KOPT-K1 (cell line): ENCODE results near the gene MOG.

Experiments used
- H3K27ac ChIP-seq: fragments of 200-600 bp; sonication (generic); 2 replicates; pipeline ENCODE4 v1.5.1; 2016; ENCODE audit warnings: antibody characterized with exemption, mild to moderate bottlenecking, low read depth, low read length; ENCODE audit not compliant: poor library complexity, severe bottlenecking
- H3K36me3 ChIP-seq: fragments of 200-600 bp; sonication (generic); 2 replicates; pipeline ENCODE4 v1.5.1; 2017; ENCODE audit warnings: antibody characterized with exemption, mild to moderate bottlenecking, low read length, moderate library complexity; ENCODE audit not compliant: insufficient read depth
- H3K9me3 ChIP-seq: fragments of 200-600 bp; sonication (generic); 2 replicates; pipeline ENCODE4 v1.5.1; 2017; ENCODE audit warnings: antibody characterized with exemption, low read length, mild to moderate bottlenecking; ENCODE audit not compliant: insufficient read depth, poor library complexity, severe bottlenecking

Gene MOG

DNA sequence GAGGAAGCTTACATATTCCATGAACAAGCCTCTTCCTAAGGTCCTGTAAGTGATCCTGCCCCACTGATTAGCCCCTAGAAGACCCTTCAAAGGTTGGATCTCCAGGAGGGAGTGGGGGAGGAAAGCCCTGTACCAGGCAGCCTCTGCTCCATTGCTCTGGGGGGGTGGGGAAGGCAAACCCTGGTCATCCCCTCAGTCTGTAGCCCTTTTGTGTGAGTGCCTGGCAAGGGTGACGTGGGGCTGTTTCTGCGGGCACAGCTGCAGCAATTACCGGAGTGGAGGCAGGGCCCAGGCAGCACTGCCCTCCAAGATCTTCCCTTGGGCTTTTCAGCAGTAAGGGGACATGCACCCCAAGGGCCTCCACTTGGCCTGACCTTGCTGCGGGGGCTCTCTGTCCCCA is at the start of gene MOG:
Gene MOG (plus strand): TSS at position 295 of the 400 bp plus-strand sequence. CDS start 118 bp downstream, outside the sequence.
- Histone ChIP-seq H3K9me3 (no peaks in the 10 kb centered on the region), H3K36me3 (no peaks in the 10 kb centered on the region), H3K27ac (no peak within 1 kb of the TSS)

DNA sequence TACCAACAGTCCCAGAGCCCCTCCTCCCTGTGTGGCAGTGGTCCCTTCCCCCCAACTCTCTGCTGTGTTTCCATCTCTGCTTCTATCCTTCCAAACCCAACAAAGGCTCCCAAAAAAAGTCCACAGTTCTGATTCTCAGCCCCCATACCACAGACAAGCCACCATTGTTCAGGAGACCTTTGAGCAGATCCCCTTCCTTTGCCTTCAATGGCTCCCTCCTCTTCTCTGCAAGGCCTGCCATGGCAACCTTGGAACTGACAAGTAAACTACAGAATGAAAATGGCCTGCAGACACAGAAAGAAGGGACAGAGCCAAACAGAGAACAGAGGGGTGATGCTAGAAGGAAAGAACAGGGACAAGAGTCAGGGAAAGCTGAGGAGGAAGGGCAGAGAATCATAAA is 48.8 kb upstream of the MOG start:
- Histone ChIP-seq H3K36me3 (no peaks in the 10 kb centered on the region), H3K9me3 (no peaks in the 10 kb centered on the region), H3K27ac (no peak overlapping the region)

DNA sequence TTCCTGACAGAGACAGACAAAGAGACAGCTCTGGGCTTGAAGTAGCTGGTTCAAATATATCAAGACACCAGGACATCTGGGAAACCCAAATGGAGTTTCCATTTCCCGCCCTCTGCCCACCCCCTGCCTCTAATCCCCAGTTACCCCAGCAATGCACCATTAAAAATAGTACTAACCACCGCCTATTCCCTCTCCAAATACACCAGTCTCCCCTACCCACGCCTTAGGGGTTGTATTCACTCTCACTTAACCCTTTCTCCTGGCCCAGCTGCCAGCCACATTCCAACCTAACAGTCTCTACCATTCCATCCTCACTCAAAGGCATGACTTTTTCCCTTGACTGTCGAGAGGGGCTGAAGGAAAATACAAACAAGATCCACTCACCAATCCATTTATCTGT is 46.4 kb upstream of the MOG start:
- Histone ChIP-seq H3K27ac (no peak overlapping the region), H3K36me3 (no peaks in the 10 kb centered on the region), H3K9me3 (no peaks in the 10 kb centered on the region)

DNA sequence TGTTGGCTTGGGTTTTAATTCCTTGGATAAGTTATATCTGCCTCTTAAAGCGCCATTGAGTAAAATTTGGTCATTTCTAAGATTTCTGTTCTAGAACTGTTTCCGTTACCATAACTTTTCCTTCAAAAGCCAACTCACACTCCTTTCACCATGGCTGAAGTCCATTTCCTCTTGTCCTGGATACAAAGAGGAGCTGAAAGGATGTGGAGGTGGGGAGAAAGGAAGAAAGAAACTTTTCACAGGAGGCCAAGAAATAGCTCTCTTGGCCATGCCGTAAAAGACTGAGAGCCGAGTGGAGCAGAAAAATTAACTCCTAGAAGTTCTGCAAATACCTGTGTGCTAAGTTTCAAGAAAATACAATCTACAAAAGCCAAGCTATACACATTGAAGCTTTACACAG is 45.5 kb upstream of the MOG start:
- no peaks in the 10 kb centered on the region for H3K9me3 ChIP-seq
- H3K36me3 ChIP-seq, result no peaks in the 10 kb centered on the region
- H3K27ac ChIP-seq, result no peak overlapping the region

DNA sequence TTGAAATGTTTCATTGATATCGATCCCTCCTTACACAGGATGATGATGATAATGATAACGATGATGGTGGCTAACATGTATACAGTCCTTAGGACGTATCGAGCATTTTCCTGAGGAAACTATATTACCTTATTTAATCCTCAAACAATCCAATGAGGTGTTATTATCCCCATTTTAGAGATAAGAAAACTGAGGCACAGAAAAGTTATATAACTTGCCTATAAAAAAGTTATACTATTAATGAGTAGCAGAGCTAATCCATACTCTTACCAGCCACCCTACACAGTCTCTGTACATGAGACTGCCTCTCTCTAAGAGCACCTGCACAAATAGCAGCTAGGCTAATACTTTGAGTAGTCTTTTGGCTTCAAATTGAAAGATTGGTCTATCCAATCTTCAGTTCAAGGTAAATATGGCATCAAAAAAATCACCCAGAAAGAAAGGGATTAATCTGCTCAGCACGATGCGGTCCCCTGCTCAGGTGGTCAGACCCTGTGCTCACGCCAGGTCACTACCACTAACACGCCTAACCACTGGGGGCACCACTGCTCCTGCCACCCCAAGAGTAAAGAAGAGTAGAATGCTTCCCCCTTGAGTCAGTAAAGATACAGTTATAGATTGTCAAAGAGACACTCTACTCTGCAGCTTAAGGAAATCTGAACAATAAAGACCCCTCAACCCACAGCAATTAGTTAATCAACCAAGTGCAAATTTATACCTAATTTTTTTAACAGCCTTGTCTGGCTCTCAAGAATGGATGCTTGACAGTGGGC is 38.9 kb upstream of the MOG start:
- no peak overlapping the region for H3K27ac ChIP-seq
- H3K9me3 ChIP-seq, result no peaks in the 10 kb centered on the region
- H3K36me3 ChIP-seq, result no peaks in the 10 kb centered on the region

DNA sequence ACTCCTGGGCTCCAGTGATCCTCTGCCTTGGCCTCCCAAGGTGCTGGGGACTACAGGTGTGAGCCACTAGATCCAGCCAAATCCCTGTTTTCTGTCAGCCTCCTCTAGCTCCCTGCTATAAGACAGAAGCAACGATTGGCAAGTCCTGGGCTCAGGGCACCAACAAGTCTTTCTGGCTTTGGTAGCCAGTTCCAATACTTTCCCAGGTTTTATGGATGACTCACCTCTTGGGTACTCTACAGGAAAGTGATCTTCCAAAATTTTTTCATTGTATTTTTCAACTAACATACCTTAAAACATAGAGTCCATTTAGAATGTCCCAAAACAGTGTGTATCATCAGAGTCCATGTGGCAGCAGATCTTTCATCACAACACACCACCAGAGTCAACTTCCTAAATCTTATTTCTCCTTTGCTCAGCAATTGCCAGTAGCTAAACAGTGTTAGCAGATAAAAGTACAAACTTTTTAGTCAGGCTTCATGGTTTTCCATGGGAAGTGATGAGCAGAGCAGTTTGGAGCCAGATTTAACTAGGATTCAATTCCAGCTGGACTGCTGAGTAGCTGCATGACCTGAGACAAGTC is 37.2 kb upstream of the MOG start:
- H3K9me3 ChIP-seq, result no peaks in the 10 kb centered on the region
- no peak overlapping the region for H3K27ac ChIP-seq
- H3K36me3 ChIP-seq, result no peaks in the 10 kb centered on the region

DNA sequence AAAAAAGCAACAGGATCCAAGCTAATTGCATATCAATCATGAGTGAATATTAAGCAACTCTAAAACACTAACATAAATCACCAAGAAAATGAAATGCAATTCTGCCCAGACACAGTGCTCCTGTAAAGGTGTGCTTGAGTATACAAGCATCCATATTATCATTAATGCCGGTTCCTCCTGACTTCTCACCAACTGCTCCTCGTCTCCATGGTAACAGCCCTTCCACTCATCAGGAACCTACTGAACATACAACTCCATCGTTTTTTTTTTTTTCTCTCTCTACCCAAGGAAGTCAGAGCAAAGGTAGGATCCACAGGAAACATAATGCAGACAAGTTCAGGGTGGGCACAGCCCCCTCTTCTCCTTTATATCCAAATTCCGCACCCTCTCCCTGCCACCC is 36.3 kb upstream of the MOG start:
- Histone ChIP-seq H3K36me3 (no peaks in the 10 kb centered on the region), H3K9me3 (no peaks in the 10 kb centered on the region), H3K27ac (no peak overlapping the region)

DNA sequence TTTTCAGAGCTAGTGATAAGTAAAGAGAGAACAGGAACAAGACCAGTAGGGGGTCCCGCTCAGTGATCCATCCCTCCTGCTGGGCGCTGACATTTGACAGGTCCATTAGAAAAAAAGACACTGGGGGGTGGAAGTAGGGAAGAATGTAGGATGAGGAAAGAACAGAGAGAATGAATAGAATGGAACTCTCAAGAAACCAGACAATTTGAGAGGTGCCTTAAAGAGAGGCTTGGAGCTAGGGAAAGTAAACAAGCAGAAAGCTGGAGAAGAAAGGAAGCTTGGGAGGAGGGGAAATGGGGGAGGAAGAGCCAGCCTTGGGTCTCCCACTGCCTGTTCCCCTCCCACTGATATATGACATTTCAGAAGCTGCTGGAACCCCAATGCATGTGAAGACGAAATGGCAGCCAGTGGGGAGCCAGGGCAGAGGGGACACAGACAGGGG is 32.4 kb upstream of the MOG start:
- Histone ChIP-seq H3K9me3 (no peaks in the 10 kb centered on the region), H3K27ac (no peak overlapping the region), H3K36me3 (no peaks in the 10 kb centered on the region)

DNA sequence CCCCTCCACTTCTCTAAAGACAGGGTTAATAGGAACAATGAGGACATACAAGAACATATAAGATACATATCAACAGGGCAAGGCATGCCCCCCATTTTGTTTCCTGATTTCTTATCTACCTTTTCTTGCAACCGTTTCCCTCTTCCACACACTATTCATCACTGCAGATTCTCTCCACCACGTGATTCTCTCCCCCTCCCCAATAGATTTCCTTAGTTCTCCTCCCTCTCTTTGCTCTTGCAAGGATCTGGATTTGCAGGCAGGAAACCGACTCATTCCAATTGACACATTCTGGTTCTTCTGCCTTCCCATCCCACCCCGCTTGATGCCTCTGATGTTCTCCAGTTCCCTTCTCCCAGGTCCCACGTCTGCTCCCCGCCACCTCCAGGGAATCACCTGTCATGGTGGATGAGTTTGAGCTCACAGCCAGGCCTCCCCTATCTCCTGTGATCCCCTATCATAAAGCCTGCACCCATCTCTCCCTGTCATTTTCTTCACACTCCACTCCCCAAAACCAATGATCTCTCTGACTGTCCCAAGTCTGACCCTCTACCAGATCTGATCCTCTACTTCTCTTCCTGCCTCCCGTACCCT is 31.5 kb upstream of the MOG start:
- Histone ChIP-seq H3K36me3 (no peaks in the 10 kb centered on the region), H3K27ac (no peak overlapping the region), H3K9me3 (no peaks in the 10 kb centered on the region)

DNA sequence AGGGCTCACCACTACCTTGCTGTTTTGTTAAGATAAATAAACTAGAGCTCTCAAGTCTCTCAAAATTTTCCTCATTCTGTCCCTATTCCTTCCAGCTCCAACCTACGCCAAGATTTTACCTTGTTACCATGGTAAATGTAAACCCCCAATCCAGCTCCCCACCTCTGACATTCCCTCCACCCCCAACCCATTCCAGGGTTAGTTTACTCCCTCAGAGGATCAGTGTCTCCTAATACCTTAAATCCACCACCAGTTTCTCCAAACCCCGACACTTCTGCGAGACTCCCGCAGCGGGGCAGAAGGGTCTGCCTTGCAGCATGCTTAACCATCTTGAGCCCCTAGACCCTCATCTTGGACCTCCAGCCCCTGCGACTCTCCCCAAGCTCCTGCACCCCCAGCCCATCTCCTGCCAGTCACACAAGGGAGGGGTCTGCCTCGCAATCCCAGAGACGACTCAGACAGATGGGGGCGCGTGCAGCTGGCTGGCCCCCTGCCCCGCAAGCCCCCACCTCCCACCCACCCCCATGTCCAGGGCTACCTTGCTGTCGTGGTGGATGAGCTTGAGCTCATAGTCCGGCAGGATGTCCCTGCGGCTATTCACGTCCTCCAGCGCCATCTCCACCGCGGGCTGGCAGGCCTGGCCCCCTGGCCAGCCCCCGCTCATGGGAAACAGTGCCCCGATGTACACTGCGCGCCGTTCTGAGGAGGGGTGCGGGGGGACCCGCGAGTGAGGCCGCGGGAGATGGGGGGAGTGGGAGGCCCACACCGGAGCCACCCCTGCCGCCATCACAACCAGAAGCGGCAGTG is 29.7 kb upstream of the MOG start:
- H3K9me3 ChIP-seq, result no peaks in the 10 kb centered on the region
- H3K36me3 ChIP-seq, result no peaks in the 10 kb centered on the region
- H3K27ac ChIP-seq, result no peak overlapping the region

DNA sequence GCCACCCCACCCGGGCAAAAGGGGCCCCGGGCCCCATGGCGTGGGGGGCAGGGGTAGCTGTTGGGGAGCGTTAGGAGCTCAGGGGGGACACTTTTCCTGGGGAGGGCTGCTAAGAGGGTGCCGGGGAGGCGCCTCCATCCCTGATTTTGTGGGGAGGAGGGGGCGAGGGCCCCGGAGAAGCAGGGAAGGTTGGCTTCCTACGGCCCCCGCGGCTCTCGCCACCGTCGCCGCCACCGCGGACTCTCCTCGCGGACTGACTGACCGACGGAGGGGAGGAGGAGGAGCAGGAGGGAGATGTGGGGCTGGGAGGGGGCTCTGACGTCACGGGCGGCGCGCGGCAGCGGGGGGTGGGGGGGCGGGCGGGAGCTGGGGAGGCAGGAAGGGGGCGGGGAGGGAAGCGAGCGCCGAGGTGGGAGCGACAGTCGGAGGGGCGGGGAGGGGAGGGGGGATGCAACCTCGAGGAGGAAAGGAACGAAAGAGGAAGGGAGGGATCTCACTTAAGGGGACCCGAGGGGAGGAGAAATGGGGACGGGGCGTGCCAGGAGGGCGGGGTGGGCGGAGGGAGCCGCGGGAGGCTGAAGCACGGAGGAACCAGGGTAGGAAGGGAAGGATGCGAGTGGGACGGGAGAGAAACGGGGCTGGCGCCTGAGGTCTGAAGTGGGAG is 29.0 kb upstream of the MOG start:
- Histone ChIP-seq H3K9me3 (no peaks in the 10 kb centered on the region), H3K36me3 (no peaks in the 10 kb centered on the region), H3K27ac (no peak overlapping the region)

DNA sequence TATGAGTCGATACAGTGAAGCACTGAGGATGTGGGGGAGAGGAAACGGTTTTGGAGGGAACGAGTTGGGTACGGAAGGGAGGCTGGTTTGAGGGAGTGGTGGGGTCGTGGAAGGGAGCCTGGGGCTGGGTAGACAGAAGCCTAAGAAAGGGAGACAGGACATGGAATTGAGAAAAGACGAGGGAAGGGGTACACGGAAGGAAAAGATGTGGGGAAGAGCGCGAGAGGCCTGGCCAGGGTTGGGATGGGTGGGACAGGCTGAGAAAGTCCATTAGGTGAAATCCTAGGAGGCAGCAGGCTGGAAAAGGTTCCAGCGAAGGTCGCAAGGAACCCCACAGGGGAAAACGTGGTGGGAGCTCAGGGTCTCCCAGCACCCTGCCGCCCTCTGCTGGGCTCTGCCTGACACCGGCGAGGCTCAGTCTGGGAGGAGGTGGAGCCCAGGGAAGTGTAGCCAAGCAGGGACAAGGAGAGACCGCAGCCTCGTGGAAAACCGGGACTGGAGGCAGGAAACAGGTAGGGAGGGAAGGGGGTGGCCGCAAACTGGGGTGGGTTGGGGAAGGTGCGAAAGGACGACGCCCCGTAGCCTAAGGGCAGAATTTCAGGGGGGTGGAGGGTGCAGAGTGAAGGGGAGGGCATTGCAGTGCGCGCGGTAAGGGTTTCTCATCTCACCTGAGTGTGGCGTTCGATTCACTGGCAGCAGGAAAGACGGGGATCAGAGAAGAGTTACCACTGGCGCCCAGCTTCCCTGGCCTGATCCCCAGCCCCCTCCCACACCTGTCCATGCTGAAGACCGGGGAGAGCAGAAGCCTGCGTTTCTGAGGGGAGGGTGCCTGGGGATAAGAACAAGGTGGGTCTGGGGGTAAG is 28.2 kb upstream of the MOG start:
- Histone ChIP-seq H3K27ac (no peak overlapping the region), H3K36me3 (no peaks in the 10 kb centered on the region), H3K9me3 (no peaks in the 10 kb centered on the region)

DNA sequence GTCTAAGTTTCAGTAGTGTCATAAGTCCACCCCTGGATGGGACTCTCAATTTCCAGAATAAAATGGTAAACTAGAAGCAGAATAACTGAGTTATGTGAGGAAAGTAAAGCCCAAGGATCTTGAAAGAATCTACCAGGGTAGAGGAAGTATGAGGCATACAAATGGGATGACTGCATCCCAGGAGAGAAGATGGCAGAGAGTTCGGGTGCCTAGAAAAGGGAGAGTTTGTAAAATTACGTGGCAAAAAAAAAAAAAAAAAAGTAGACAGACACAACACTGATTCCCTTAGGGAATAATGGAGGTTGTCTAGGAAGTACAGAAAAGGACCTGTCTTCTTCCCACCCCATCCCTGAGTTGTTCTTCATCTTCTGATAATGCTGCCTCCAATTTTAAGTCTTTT is 27.3 kb upstream of the MOG start:
- no peak overlapping the region for H3K27ac ChIP-seq
- H3K9me3 ChIP-seq, result no peaks in the 10 kb centered on the region
- no peaks in the 10 kb centered on the region for H3K36me3 ChIP-seq

DNA sequence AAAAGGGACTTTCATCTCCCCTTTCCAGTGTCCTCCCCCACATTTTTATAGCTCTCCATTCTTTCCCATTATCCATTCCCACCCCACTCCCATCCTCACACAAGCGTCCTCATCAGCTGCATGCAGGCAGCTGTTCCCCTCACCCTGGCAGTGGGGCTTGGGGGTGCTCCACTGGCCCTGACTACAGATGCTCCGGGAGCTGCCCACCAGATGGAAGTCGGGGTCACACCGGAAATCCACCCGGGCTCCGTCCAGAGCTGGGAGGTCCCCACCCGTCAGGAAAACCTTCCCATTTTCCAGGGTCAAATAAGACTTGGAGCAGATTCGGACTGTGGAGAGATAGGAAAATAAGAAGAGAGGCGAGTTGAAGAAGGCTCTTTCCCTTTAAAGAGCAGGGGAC is 26.6 kb upstream of the MOG start:
- H3K9me3 ChIP-seq, result no peaks in the 10 kb centered on the region
- H3K27ac ChIP-seq, result no peak overlapping the region
- no peaks in the 10 kb centered on the region for H3K36me3 ChIP-seq
